ENCODE measurements around the gene PCSK6. TPM values are rescaled to one million over a fixed set of nuclear protein-coding genes. Genes with fewer than 3 reads are reported as not detected.

PCSK6 gene
- total and polyA plus RNA-seq, 2 of the 8 experiments (the other 6 are each of a cell fraction or from before 2014, with no cell fraction given), result 1.9 to 4.0 TPM

DNA sequence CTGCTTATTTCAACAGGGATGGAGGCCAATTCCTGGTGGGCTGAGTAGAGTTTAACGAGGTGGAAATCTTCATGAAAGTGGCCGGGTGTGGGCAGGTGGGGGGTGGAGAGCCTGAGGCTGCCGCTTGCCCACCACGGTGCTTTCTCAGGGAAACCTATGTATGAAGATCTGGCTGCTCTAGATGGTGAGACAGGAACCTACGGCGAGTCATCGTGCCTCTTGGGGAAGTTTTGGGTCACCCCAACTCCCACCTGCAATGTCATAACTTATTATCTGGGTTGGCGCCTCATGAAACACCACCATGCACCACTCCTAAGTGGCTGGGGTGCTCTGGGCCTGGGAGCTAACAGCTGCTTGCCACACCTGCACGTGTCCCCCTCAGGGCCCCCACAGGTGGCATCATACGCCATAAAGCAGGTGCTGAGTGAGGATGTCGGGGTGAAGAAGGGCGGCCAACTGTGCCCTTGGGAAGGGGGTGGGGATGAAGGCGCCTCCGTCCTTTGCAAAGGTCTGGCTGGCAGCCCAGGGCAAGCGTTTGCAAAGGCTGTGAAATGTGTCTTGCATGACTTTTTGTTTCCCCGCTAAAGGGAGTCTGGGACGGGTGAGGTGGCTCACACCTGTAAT, 166.5 kb downstream of the PCSK6 start:
- no peaks in the 10 kb centered on the region for H3K79me1 ChIP-seq (ENCODE audit: low read depth, low read length)
- no peak overlapping the region for H2BK20ac ChIP-seq (ENCODE audit: low read length)
- H2AFZ ChIP-seq (ENCODE audit: low read length), result no peak overlapping the region

More for the DNA sequence above, 166.5 kb downstream of the PCSK6 start:
- H3K4ac ChIP-seq (replicated peaks; ENCODE audit: insufficient read length, low read depth, low read length), result no peak overlapping the region
- H3K18ac ChIP-seq (ENCODE audit: extremely low read depth, low read length), result no peak overlapping the region
- TF ChIP-seq BRCA1 (IDR thresholded peaks at IDR 0.05; ENCODE audit: low read depth, low read length) (no peak), ASH2L (IDR thresholded peaks at IDR 0.05; ENCODE audit: low read length) (no peak), TAF7 (optimal IDR thresholded peaks at IDR 0.05; ENCODE audit: borderline replicate concordance, low read depth, low read length) (no peak), RFX5 (IDR thresholded peaks at IDR 0.05; ENCODE audit: borderline replicate concordance, low read depth, low read length) (no peak), CHD1 (IDR thresholded peaks at IDR 0.05; ENCODE audit: low read depth, low read length) (no peak), FOSL1 (IDR thresholded peaks at IDR 0.05; ENCODE audit: insufficient read depth, low read depth, low read length) (no peak), ZNF274 (IDR thresholded peaks at IDR 0.05; ENCODE audit: borderline replicate concordance, extremely low read depth, low read length) (no peak), POLR2A (IDR thresholded peaks at IDR 0.05; ENCODE audit: control extremely low read depth in 1 of 2, low read depth in 2 of 2, low read length in 2 of 2) (no peak), EZH2 (IDR thresholded peaks at IDR 0.05; ENCODE audit: low read depth, low read length, severe bottlenecking) (no peak), TAF1 (IDR thresholded peaks at IDR 0.05; ENCODE audit: low read depth, low read length) (no peak)
- H3K9me3 ChIP-seq (ENCODE audit: insufficient read depth in 2 of 2, low read depth in 1 of 2, low read length in 1 of 2), result no peaks in the 10 kb centered on the region
- H4K8ac ChIP-seq (ENCODE audit: extremely low read depth, insufficient read depth, low read length), result no peak overlapping the region
- ChIA-PET POLR2A (ENCODE audit: partially characterized antibody) (no interaction called here), CTCF (ENCODE audit: partially characterized antibody) (interaction anchor here (0.6 to 8.6 kb wide), 7 partner anchors 17 to 319 kb away, joined by 3 to 94 read pairs (median 4); no protein-coding TSS in a partner anchor)
- H2BK15ac ChIP-seq (ENCODE audit: low read length), result no peak overlapping the region
- DNase-seq (ENCODE audit: low read depth in 1 of 2, low spot score in 2 of 2) (no peak), FAIRE-seq (no peak)
- H3K4me3 ChIP-seq (ENCODE audit: extremely low read depth in 1 of 4, insufficient read depth in 2 of 4, low read depth in 3 of 4, low read length in 4 of 4), result no peak overlapping the region
- no peaks in the 10 kb centered on the region for H3K79me2 ChIP-seq (ENCODE audit: control insufficient read depth in 1 of 2, insufficient read depth in 2 of 2, low read length in 2 of 2)
- no peak overlapping the region for H3K23ac ChIP-seq (ENCODE audit: insufficient read length)
- H2BK12ac ChIP-seq (ENCODE audit: low read depth, low read length), result no peak overlapping the region
- no peak overlapping the region for H4K91ac ChIP-seq (replicated peaks; ENCODE audit: insufficient read length, low read length)
- H3K4me2 ChIP-seq (ENCODE audit: insufficient read depth in 1 of 2, low read depth in 2 of 2, low read length in 2 of 2), result no peak overlapping the region
- no peak overlapping the region for H3K14ac ChIP-seq (ENCODE audit: insufficient read length)
- H3K36me3 ChIP-seq (ENCODE audit: control insufficient read depth in 2 of 4, insufficient read depth in 4 of 4, low read length in 3 of 4), result no peaks in the 10 kb centered on the region
- H4K20me1 ChIP-seq (replicated peaks in 1 of 2; ENCODE audit: control insufficient read depth in 1 of 2, insufficient read depth in 2 of 2, low read length in 2 of 2), result no peaks in the 10 kb centered on the region
- H3K56ac ChIP-seq (replicated peaks; ENCODE audit: insufficient read length, low read depth, low read length), result no peak overlapping the region
- no peak overlapping the region for H2AK5ac ChIP-seq (ENCODE audit: low read depth, low read length)
- no peak overlapping the region for H3K9ac ChIP-seq (replicated peaks in 1 of 4; ENCODE audit: extremely low read depth in 1 of 4, low read depth in 3 of 4, low read length in 3 of 4)
- no peak overlapping the region for H3K27ac ChIP-seq (ENCODE audit: low read depth, low read length)
- H3K23me2 ChIP-seq (ENCODE audit: low read depth, low read length), result no peaks in the 10 kb centered on the region
- peaks cover 0 to under 1% (median 0%) of the 10 kb centered on the region in 4 experiments; a peak in 1 of 7 replicates for H3K27me3 ChIP-seq (replicated peaks in 1 of 4; ENCODE audit: control insufficient read depth in 3 of 4, extremely low read depth in 1 of 4, insufficient read depth in 3 of 4, low read length in 3 of 4)
- no peak overlapping the region for H2BK120ac ChIP-seq (replicated peaks; ENCODE audit: low read depth, low read length)
- peaks cover 0 to 3% (median 1%) of the 10 kb centered on the region in 4 experiments; a peak in 1 of 7 replicates for H3K4me1 ChIP-seq (replicated peaks in 1 of 4; ENCODE audit: control insufficient read depth in 3 of 4, insufficient read depth in 4 of 4, low read length in 3 of 4)
- H2BK5ac ChIP-seq (ENCODE audit: low read depth, low read length), result no peak overlapping the region
- H4K5ac ChIP-seq (ENCODE audit: insufficient read length, low read depth, low read length), result no peak overlapping the region
- 89% methylated on average over 17 of the region's 17 CpGs; no CpG with 5 or more reads in 1 of the 2 experiments for WGBS, 2 experiments (ENCODE audit: extremely low coverage in 1 of 2, insufficient coverage in 1 of 2, insufficient read length in 1 of 2, insufficient replicate concordance in 2 of 2, low coverage in 1 of 2, low lambda C conversion rate in 2 of 2, missing lambda C conversion rate in 1 of 2)

Measured in H1 (cell line).